Stomach (tissue), 4 donors: Measurements from ENCODE around the gene OBSCN.

Experiments used
- EP300 ChIP-seq: sonication (generic); formaldehyde crosslinking; IDR thresholded peaks from one replicate; pipeline ENCODE4 v1.6.1; 2017; ENCODE audit warnings: antibody characterized with exemption
- TF ChIP-seq, protein P1 (sequence below), 7 experiments: fragments of 450-650 bp in 4 of 7; fragments of 200-600 bp in 3 of 7; sonication (generic) in 3 of 7; IDR thresholded peaks; one replicate each; pipeline ENCODE4 v1.5.1; 2016 to 2019; ENCODE audit warnings: antibody characterized with exemption in 7 of 7, control low read depth in 2 of 7, mild to moderate bottlenecking in 1 of 7

DNA sequence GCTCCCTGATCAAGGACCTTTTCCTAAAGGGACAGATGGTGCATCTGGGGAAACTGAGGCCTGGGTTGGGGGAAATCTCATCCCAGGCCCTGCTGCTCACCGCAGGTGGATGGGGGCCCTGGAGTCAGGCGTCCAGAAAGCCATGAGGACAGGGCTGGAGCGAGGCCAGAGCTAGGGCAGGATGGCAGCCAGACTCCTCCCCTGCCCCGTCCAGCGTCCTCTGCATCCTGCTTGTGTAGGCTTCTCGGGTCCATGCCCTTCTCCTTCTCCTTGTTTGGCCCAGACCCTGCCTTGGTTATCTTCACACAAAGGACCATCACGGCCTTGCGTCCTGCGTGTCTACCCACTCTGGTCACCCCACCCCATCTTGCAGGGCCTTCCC is 155.8 kb downstream of the OBSCN start:
- no peak for TF ChIP-seq EP300
- TF ChIP-seq, protein P1, sequence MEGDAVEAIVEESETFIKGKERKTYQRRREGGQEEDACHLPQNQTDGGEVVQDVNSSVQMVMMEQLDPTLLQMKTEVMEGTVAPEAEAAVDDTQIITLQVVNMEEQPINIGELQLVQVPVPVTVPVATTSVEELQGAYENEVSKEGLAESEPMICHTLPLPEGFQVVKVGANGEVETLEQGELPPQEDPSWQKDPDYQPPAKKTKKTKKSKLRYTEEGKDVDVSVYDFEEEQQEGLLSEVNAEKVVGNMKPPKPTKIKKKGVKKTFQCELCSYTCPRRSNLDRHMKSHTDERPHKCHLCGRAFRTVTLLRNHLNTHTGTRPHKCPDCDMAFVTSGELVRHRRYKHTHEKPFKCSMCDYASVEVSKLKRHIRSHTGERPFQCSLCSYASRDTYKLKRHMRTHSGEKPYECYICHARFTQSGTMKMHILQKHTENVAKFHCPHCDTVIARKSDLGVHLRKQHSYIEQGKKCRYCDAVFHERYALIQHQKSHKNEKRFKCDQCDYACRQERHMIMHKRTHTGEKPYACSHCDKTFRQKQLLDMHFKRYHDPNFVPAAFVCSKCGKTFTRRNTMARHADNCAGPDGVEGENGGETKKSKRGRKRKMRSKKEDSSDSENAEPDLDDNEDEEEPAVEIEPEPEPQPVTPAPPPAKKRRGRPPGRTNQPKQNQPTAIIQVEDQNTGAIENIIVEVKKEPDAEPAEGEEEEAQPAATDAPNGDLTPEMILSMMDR (IDR thresholded peaks at IDR 0.05), result no peak
